Measurements from ENCODE around the gene SEC61A2. TPM values are rescaled to one million over a fixed set of nuclear protein-coding genes. Genes with fewer than 3 reads are reported as not detected.

The SEC61A2 gene
- total and polyA plus RNA-seq, 2 experiments from 2014 or later = 6.9 to 20.6 TPM

DNA sequence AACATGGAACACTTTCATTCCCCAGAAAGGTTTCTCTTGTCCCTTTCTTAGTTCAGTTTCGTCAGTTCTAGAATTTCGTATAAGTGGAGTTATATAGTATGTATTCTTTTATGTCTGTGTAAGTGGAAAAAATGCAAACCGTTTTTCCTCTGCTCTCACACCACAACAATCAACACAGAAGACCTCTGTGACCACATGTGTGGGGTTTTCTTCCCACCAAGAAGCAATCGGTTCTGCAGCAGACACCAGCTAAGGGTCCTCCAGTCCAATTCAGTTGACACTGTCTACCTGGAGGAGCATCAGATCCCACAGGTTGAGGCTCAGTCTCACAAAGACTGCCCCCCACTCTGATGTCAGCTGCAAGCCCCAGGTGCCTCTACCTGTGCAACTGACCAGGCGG is 72.7 kb downstream of the SEC61A2 start:
- H3K9me2 ChIP-seq (ENCODE audit: insufficient read depth) = no peaks in the 10 kb centered on the region
- H3K4me2 ChIP-seq (ENCODE audit: unreplicated experiment) = no peak overlapping the region
- H3K9me3 ChIP-seq (ENCODE audit: low read depth) = no peaks in the 10 kb centered on the region
- TF ChIP-seq EZH2phosphoT487 (IDR thresholded peaks at IDR 0.05; ENCODE audit: insufficient read depth, low read depth) = no peak
- in situ Hi-C loops (cut with MboI) = no loop called here
- H3F3A ChIP-seq (ENCODE audit: insufficient read depth) = no peaks in the 10 kb centered on the region; the same call in 1 of the 2 replicates
- 89 to 90% methylated on average over 5 of the region's 5 CpGs for WGBS, 2 experiments (ENCODE audit: low coverage in 1 of 2, low lambda C conversion rate in 2 of 2, missing lambda C conversion rate in 2 of 2)
- no peak overlapping the region for H3K27ac ChIP-seq
- no peaks in the 10 kb centered on the region for H3K27me3 ChIP-seq (replicated peaks; ENCODE audit: insufficient read depth)
- H3K79me2 ChIP-seq (ENCODE audit: insufficient read depth) = peaks cover 100% of the 10 kb centered on the region
- no peak for DNase-seq
- H3K4me3 ChIP-seq = no peak overlapping the region
- no peak overlapping the region for H3K9ac ChIP-seq
- H4K20me1 ChIP-seq (ENCODE audit: insufficient read depth) = no peaks in the 10 kb centered on the region
- no peak overlapping the region for H2AFZ ChIP-seq
- peaks cover 11% of the 10 kb centered on the region for H3K4me1 ChIP-seq (ENCODE audit: insufficient read depth)
- peaks cover 14% of the 10 kb centered on the region for H3K36me3 ChIP-seq (ENCODE audit: low read depth)

DNA sequence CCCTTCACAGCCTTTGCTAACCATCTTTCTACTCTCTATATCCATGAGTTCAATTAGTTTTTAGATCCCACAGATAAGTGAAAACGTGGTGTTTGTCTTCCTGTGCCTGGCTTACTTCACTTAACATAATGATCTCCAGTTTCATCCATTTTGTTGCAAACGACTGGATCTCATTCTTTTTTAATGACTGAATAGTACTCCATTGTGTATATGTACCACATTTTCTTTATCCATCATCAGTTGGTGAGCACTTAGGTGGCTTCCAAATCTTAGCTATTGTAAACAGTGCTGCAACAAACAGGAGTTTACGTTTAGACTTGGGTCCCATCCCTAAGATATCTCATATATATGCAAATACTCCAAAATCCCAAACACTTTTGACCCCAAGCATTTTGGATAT is 75.6 kb downstream of the SEC61A2 start:
- no peaks in the 10 kb centered on the region for H3K4me1 ChIP-seq (ENCODE audit: insufficient read depth)
- H3K9ac ChIP-seq = no peak overlapping the region
- no peak overlapping the region for H2AFZ ChIP-seq
- no peaks in the 10 kb centered on the region for H4K20me1 ChIP-seq (ENCODE audit: insufficient read depth)
- DNase-seq = no peak
- H3K27me3 ChIP-seq (replicated peaks; ENCODE audit: insufficient read depth) = no peaks in the 10 kb centered on the region
- H3K27ac ChIP-seq = no peak overlapping the region
- no peak overlapping the region for H3K4me2 ChIP-seq (ENCODE audit: unreplicated experiment)
- H3K9me3 ChIP-seq (ENCODE audit: low read depth) = no peaks in the 10 kb centered on the region
- peaks cover under 1% of the 10 kb centered on the region; the same call in 1 of the 2 replicates for H3F3A ChIP-seq (ENCODE audit: insufficient read depth)
- H3K36me3 ChIP-seq (ENCODE audit: low read depth) = peaks cover 10% of the 10 kb centered on the region; the same call in 1 of the 2 replicates
- no peaks in the 10 kb centered on the region for H3K9me2 ChIP-seq (ENCODE audit: insufficient read depth)
- no peak overlapping the region for H3K4me3 ChIP-seq
- WGBS, 2 experiments (ENCODE audit: low coverage in 1 of 2, low lambda C conversion rate in 2 of 2, missing lambda C conversion rate in 2 of 2) = 83 to 88% methylated on average over 3 of the region's 3 CpGs
- in situ Hi-C loops (cut with MboI) = no loop called here
- TF ChIP-seq EZH2 (IDR thresholded peaks at IDR 0.05; ENCODE audit: insufficient read depth, poor library complexity, severe bottlenecking) (no peak), EZH2phosphoT487 (IDR thresholded peaks at IDR 0.05; ENCODE audit: insufficient read depth, low read depth) (no peak)
- H3K79me2 ChIP-seq (ENCODE audit: insufficient read depth) = peaks cover 96% of the 10 kb centered on the region

DNA sequence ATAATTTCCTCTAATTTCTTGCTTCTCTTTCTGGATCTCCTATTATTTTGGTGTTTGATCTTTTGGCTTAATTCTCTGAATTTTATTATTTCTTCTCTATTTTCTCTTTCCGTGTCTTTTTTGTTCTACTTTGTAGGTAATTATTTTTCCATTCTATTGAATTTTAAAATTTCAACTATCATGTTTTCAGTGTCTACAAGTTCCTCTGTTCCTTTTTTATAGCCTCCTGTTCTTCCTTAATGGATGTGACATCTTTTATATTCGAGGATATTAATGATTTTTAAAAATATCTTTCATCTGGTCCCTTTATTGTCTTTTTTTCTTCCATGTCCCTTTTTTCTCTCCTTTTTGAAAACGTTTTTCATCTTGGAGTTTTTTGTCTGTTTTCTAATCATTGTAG is 77.6 kb downstream of the SEC61A2 start:
- H3K4me2 ChIP-seq (ENCODE audit: unreplicated experiment) = no peak overlapping the region
- H3K79me2 ChIP-seq (ENCODE audit: insufficient read depth) = peaks cover 78% of the 10 kb centered on the region
- peaks cover 10% of the 10 kb centered on the region; the same call in 1 of the 2 replicates for H3K36me3 ChIP-seq (ENCODE audit: low read depth)
- no peaks in the 10 kb centered on the region for H3K9me3 ChIP-seq (ENCODE audit: low read depth)
- no peaks in the 10 kb centered on the region for H3K27me3 ChIP-seq (replicated peaks; ENCODE audit: insufficient read depth)
- DNase-seq = no peak
- TF ChIP-seq EZH2phosphoT487 (IDR thresholded peaks at IDR 0.05; ENCODE audit: insufficient read depth, low read depth) = no peak
- TF ChIP-seq EZH2 (IDR thresholded peaks at IDR 0.05; ENCODE audit: insufficient read depth, poor library complexity, severe bottlenecking) = no peak
- H2AFZ ChIP-seq = no peak overlapping the region
- H3K4me1 ChIP-seq (ENCODE audit: insufficient read depth) = no peaks in the 10 kb centered on the region
- no peaks in the 10 kb centered on the region for H3K9me2 ChIP-seq (ENCODE audit: insufficient read depth)
- no peak overlapping the region for H3K4me3 ChIP-seq
- whole genome bisulfite sequencing, 2 experiments (ENCODE audit: low coverage in 1 of 2, low lambda C conversion rate in 2 of 2, missing lambda C conversion rate in 2 of 2) = 74 to 80% methylated on average over 3 of the region's 3 CpGs
- peaks cover 4% of the 10 kb centered on the region for H3F3A ChIP-seq (ENCODE audit: insufficient read depth)
- H4K20me1 ChIP-seq (ENCODE audit: insufficient read depth) = no peaks in the 10 kb centered on the region
- H3K27ac ChIP-seq = no peak overlapping the region
- in situ Hi-C loops (cut with MboI) = no loop called here
- H3K9ac ChIP-seq = no peak overlapping the region

DNA sequence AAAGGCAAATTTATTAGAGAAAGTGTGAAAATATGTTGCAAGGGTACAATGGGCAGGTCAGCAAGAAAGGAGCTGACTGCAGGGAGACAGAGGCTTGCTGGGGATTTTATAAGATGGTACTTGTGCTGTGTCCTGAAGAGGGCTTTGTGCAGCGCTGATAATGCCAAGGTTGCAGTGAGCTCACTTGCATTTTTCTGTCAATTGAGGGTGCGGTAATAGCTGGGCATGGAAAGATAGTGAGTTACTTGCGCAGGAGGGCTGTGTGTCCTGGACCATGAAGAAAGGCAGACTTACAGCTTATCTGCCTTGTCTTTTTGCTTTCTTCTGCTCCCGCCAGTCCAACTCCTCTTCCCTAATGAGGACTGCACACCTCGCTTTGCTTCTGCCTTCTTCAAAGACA is 79.0 kb downstream of the SEC61A2 start:
- DNase-seq = no peak
- Histone ChIP-seq H4K20me1 (ENCODE audit: insufficient read depth) (no peaks in the 10 kb centered on the region), H3K9me2 (ENCODE audit: insufficient read depth) (no peaks in the 10 kb centered on the region), H3K27ac (no peak overlapping the region), H3K4me3 (no peak overlapping the region), H3F3A (ENCODE audit: insufficient read depth) (peaks cover 14% of the 10 kb centered on the region), H2AFZ (no peak overlapping the region), H3K79me2 (ENCODE audit: insufficient read depth) (peaks cover 64% of the 10 kb centered on the region), H3K27me3 (replicated peaks; ENCODE audit: insufficient read depth) (no peaks in the 10 kb centered on the region), H3K4me1 (ENCODE audit: insufficient read depth) (no peaks in the 10 kb centered on the region), H3K9ac (no peak overlapping the region), H3K36me3 (ENCODE audit: low read depth) (peaks cover 7% of the 10 kb centered on the region; the same call in 1 of the 2 replicates), H3K9me3 (ENCODE audit: low read depth) (no peaks in the 10 kb centered on the region), H3K4me2 (ENCODE audit: unreplicated experiment) (no peak overlapping the region)
- in situ Hi-C loops (cut with MboI) = no loop called here
- 97 to 98% methylated on average over 5 of the region's 5 CpGs for WGBS, 2 experiments (ENCODE audit: low coverage in 1 of 2, low lambda C conversion rate in 2 of 2, missing lambda C conversion rate in 2 of 2)
- TF ChIP-seq EZH2phosphoT487 (IDR thresholded peaks at IDR 0.05; ENCODE audit: insufficient read depth, low read depth) (no peak), EZH2 (IDR thresholded peaks at IDR 0.05; ENCODE audit: insufficient read depth, poor library complexity, severe bottlenecking) (no peak)

DNA sequence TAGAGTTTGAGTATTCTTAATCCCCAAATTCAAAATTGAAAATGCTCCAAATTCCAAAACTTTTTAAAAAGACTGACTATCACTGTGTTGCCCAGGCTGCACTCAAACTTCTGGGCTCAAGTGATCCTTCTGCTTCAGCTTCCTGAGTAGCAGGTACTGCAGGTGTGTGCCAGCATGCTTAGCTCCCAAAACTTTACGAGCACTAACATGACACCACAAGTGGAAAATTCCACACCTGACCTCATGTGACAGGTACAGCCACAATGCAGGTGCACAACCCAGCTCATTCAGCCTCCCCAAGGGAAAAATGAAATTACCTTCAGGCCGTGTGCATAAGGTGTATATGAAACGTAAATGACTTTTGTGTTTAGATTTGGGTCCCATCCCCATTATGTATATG is 83.0 kb downstream of the SEC61A2 start:
- no peak for DNase-seq

More for the DNA sequence above, 83.0 kb downstream of the SEC61A2 start:
- Histone ChIP-seq H3K27ac (no peak overlapping the region), H3K79me2 (ENCODE audit: insufficient read depth) (peaks cover 38% of the 10 kb centered on the region), H3K27me3 (replicated peaks; ENCODE audit: insufficient read depth) (no peaks in the 10 kb centered on the region), H2AFZ (no peak overlapping the region), H3K9me2 (ENCODE audit: insufficient read depth) (no peaks in the 10 kb centered on the region), H3K36me3 (ENCODE audit: low read depth) (peaks cover 22% of the 10 kb centered on the region), H3K4me1 (ENCODE audit: insufficient read depth) (peaks cover 15% of the 10 kb centered on the region), H3K9me3 (ENCODE audit: low read depth) (no peaks in the 10 kb centered on the region), H3K4me3 (no peak overlapping the region), H3F3A (ENCODE audit: insufficient read depth) (peaks cover 25% of the 10 kb centered on the region), H3K4me2 (ENCODE audit: unreplicated experiment) (no peak overlapping the region), H4K20me1 (ENCODE audit: insufficient read depth) (no peaks in the 10 kb centered on the region), H3K9ac (no peak overlapping the region)
- in situ Hi-C loops (cut with MboI) = no loop called here
- TF ChIP-seq EZH2phosphoT487 (IDR thresholded peaks at IDR 0.05; ENCODE audit: insufficient read depth, low read depth) (no peak), EZH2 (IDR thresholded peaks at IDR 0.05; ENCODE audit: insufficient read depth, poor library complexity, severe bottlenecking) (no peak)
- 95% methylated on average over 3 of the region's 3 CpGs for WGBS, 2 experiments (ENCODE audit: low coverage in 1 of 2, low lambda C conversion rate in 2 of 2, missing lambda C conversion rate in 2 of 2)
